ENCODE results near the gene KLHDC9. TPM values are rescaled to one million over a fixed set of nuclear protein-coding genes. Genes with fewer than 3 reads are reported as not detected.
A peak's percentile ranks its signal among the peaks of the same experiment; 100 is the strongest.

KLHDC9 gene
- total and polyA plus RNA-seq, 2 of the 13 experiments (the other 11 are each of a cell fraction or from before 2014, with no cell fraction given), result 2.9 TPM

DNA sequence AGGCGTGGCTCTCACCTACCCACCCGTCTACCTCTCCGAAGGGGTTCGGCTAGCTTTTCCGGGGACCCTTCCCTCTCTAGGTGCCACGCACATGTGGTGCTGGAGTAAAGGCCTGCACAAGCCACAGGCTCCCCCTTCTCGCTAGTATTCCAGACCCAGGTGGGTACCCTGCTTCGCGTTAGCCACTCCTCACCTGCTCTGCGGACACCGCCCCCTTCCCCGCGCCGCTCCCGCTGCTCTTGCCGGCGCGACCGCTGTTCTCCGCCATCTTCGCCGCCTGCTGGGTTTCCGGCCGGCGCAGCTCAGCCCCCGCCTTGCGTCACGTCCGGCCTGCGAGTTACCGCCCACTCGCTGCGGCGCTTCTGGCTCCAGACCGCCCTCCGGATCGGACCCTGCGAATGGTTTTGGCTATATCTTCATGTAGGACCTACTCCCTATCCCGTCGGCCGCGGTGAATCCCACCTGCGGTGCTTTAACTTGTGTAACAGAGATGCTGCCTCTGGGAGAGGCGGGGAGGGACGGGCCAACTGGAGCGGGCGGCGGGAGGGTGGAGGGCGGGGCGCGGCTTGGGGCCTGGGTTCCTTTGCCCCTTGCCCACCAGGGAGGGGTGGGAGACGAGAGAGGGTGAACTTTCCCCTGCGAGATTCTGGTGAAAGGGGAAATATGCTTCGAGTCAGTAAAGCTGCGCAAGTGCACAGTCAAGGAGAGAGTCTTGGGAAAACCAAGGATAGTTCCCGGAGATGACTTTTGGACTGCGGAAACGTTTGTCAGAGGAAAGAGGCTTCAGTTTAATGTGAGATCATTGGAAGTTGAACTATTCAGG, 19.8 kb downstream of the KLHDC9 start, which contains the start of the genes NIT1 and PFDN2 (continued):
- peak; percentile 22; the same call in 1 of the 2 replicates for TF ChIP-seq RXRA (CRISPR knock-in tag; IDR thresholded peaks at IDR 0.05)
- no peak for TF ChIP-seq SP140L (CRISPR knock-in tag; IDR thresholded peaks at IDR 0.05; ENCODE audit: borderline replicate concordance)
- peak; percentile 76; the same call in 1 of the 2 replicates for TF ChIP-seq MED1 (CRISPR knock-in tag; IDR thresholded peaks at IDR 0.05)
- peak; percentile 76 for TF ChIP-seq BORCS8-MEF2B (CRISPR knock-in tag; IDR thresholded peaks at IDR 0.05)
- peak; percentile 84; the same call in 1 of the 2 replicates for TF ChIP-seq NFKB2 (CRISPR knock-in tag; IDR thresholded peaks at IDR 0.05; ENCODE audit: borderline replicate concordance)
- TF ChIP-seq RFX1 (IDR thresholded peaks at IDR 0.05), result no peak
- peak; percentile 45; the same call in 1 of the 2 replicates for TF ChIP-seq HDAC2 (CRISPR knock-in tag; IDR thresholded peaks at IDR 0.05)
- peak; percentile 84 for TF ChIP-seq KLF12 (CRISPR knock-in tag; IDR thresholded peaks at IDR 0.05; ENCODE audit: borderline replicate concordance)
- peak; percentile 90 for TF ChIP-seq HNRNPLL (IDR thresholded peaks at IDR 0.05; ENCODE audit: low read depth, low read length, poor library complexity, severe bottlenecking)
- TF ChIP-seq, protein P1, sequence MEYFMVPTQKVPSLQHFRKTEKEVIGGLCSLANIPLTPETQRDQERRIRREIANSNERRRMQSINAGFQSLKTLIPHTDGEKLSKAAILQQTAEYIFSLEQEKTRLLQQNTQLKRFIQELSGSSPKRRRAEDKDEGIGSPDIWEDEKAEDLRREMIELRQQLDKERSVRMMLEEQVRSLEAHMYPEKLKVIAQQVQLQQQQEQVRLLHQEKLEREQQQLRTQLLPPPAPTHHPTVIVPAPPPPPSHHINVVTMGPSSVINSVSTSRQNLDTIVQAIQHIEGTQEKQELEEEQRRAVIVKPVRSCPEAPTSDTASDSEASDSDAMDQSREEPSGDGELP (IDR thresholded peaks at IDR 0.05; ENCODE audit: borderline replicate concordance, low read depth), result peak; percentile 38; the same call in 1 of the 2 replicates
- TF ChIP-seq HNF4A (CRISPR knock-in tag; IDR thresholded peaks at IDR 0.05), result peak; percentile 9; the same call in 1 of the 2 replicates
- TF ChIP-seq NR3C1 (CRISPR knock-in tag; IDR thresholded peaks at IDR 0.05), result no peak
- peak; percentile 42; the same call in 1 of the 2 replicates for TF ChIP-seq FOXJ3 (CRISPR knock-in tag; IDR thresholded peaks at IDR 0.05; ENCODE audit: borderline replicate concordance)
- TF ChIP-seq FOXC1 (CRISPR knock-in tag; IDR thresholded peaks at IDR 0.05; ENCODE audit: borderline replicate concordance), result peak; percentile 89; the same call in 1 of the 2 replicates
- TF ChIP-seq, protein P2, sequence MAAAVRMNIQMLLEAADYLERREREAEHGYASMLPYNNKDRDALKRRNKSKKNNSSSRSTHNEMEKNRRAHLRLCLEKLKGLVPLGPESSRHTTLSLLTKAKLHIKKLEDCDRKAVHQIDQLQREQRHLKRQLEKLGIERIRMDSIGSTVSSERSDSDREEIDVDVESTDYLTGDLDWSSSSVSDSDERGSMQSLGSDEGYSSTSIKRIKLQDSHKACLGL (CRISPR knock-in tag; IDR thresholded peaks at IDR 0.05), result peak; percentile 76; the same call in 1 of the 2 replicates
- TF ChIP-seq, protein P3, sequence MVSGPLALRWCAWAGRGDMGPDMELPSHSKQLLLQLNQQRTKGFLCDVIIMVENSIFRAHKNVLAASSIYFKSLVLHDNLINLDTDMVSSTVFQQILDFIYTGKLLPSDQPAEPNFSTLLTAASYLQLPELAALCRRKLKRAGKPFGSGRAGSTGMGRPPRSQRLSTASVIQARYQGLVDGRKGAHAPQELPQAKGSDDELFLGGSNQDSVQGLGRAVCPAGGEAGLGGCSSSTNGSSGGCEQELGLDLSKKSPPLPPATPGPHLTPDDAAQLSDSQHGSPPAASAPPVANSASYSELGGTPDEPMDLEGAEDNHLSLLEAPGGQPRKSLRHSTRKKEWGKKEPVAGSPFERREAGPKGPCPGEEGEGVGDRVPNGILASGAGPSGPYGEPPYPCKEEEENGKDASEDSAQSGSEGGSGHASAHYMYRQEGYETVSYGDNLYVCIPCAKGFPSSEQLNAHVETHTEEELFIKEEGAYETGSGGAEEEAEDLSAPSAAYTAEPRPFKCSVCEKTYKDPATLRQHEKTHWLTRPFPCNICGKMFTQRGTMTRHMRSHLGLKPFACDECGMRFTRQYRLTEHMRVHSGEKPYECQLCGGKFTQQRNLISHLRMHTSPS (CRISPR knock-in tag; IDR thresholded peaks at IDR 0.05; ENCODE audit: low read depth), result no peak
- TF ChIP-seq ELF1 (CRISPR knock-in tag; IDR thresholded peaks at IDR 0.05), result peak; percentile 70
- peak; percentile 45; the same call in 1 of the 2 replicates for TF ChIP-seq MIER3 (CRISPR knock-in tag; IDR thresholded peaks at IDR 0.05; ENCODE audit: borderline replicate concordance)
- 0 out of 2 replicates have a peak, but pooled peaks have one; percentile 17 for TF ChIP-seq MIER2 (CRISPR knock-in tag; IDR thresholded peaks at IDR 0.05)
- TF ChIP-seq, protein P4, sequence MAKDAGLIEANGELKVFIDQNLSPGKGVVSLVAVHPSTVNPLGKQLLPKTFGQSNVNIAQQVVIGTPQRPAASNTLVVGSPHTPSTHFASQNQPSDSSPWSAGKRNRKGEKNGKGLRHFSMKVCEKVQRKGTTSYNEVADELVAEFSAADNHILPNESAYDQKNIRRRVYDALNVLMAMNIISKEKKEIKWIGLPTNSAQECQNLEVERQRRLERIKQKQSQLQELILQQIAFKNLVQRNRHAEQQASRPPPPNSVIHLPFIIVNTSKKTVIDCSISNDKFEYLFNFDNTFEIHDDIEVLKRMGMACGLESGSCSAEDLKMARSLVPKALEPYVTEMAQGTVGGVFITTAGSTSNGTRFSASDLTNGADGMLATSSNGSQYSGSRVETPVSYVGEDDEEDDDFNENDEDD (CRISPR knock-in tag; IDR thresholded peaks at IDR 0.05; ENCODE audit: borderline replicate concordance), result peak; percentile 38; the same call in 1 of the 2 replicates
- TF ChIP-seq FOXM1 (CRISPR knock-in tag; IDR thresholded peaks at IDR 0.05), result no peak
- TF ChIP-seq JDP2 (CRISPR knock-in tag; IDR thresholded peaks at IDR 0.05; ENCODE audit: borderline replicate concordance), result no peak
- peak; percentile 92 for TF ChIP-seq GABPA (IDR thresholded peaks at IDR 0.05; ENCODE audit: low read depth, low read length)
- TF ChIP-seq GABPA (CRISPR knock-in tag; IDR thresholded peaks at IDR 0.05; ENCODE audit: low read depth), result peak; percentile 94
- TF ChIP-seq ZNF510 (CRISPR knock-in tag; IDR thresholded peaks at IDR 0.05; ENCODE audit: low read depth), result no peak

Data from HepG2 (cell line).